Measurements from ENCODE around the gene ZBTB49. TPM values are rescaled to one million over a fixed set of nuclear protein-coding genes. Genes with fewer than 3 reads are reported as not detected.
A peak's percentile ranks its signal among the peaks of the same experiment; 100 is the strongest.

The ZBTB49 gene
- total and polyA plus RNA-seq, 7 donors, result 0.69 to 6.2 (median 4.1) TPM

DNA sequence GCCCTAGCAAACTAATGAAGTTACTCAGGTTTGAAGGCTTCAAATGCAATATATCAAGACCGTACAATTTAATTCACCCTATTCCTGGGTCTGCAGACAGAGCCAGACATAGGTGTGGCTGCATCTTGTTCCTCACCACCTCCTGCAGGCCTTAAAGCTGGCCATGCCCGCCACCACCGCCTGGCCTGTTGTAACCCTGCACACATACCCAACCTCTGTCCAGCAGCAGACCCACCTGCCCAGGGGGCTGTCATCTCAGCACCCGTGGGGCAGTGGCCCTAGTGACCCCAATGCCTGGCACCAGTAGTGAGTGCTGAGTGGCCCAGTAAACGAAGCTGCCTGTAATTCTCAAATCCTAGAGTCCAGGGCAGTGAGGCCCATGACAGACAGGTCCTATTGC, 40.7 kb downstream of the ZBTB49 start:
- Histone ChIP-seq H3K36me3 (no peaks in the 10 kb centered on the region), H3K27me3 (no peaks in the 10 kb centered on the region), H3K27ac (no peak overlapping the region), H3K9me3 (no peaks in the 10 kb centered on the region), H3K4me1 (no peaks in the 10 kb centered on the region), H3K4me3 (no peak overlapping the region)
- 87 to 88% methylated on average over 5 of the region's 5 CpGs for WGBS, 2 donors
- TF ChIP-seq POLR2A (IDR thresholded peaks at IDR 0.05), result no peak
- no peak for TF ChIP-seq POLR2AphosphoS5 (IDR thresholded peaks at IDR 0.05)
- TF ChIP-seq EP300 (IDR thresholded peaks at IDR 0.05), result no peak
- TF ChIP-seq, protein P1, sequence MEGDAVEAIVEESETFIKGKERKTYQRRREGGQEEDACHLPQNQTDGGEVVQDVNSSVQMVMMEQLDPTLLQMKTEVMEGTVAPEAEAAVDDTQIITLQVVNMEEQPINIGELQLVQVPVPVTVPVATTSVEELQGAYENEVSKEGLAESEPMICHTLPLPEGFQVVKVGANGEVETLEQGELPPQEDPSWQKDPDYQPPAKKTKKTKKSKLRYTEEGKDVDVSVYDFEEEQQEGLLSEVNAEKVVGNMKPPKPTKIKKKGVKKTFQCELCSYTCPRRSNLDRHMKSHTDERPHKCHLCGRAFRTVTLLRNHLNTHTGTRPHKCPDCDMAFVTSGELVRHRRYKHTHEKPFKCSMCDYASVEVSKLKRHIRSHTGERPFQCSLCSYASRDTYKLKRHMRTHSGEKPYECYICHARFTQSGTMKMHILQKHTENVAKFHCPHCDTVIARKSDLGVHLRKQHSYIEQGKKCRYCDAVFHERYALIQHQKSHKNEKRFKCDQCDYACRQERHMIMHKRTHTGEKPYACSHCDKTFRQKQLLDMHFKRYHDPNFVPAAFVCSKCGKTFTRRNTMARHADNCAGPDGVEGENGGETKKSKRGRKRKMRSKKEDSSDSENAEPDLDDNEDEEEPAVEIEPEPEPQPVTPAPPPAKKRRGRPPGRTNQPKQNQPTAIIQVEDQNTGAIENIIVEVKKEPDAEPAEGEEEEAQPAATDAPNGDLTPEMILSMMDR (IDR thresholded peaks at IDR 0.05), result no peak
- intact Hi-C loops (cut with DNase I), result no loop called here
- peak; percentile 48 for DNase-seq

DNA sequence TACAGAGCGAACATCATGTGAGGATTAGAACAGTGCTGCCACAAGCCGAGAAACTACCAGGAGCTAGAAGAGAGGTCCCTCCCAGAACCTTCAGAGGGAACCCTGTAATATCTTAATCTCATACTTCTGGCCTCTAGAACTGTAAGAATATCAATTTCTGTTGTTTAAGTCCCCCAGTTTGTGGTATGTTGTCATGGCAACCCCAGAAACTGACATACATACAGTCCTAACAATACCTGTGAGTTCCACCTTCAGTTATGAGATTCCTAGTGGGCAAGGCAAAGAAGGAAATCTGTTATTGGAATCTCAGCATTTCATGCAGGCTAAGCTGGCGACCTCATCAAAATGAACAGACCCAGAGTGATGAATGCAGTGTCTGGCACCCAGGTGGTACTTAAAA, 42.5 kb downstream of the ZBTB49 start:
- no peaks in the 10 kb centered on the region for H3K9me3 ChIP-seq
- no peak overlapping the region for H3K27ac ChIP-seq
- DNase-seq, result no peak
- no peaks in the 10 kb centered on the region for H3K36me3 ChIP-seq
- intact Hi-C loops (cut with DNase I), result no loop called here
- 86 to 91% methylated on average over 3 of the region's 3 CpGs for WGBS, 2 donors
- no peaks in the 10 kb centered on the region for H3K4me1 ChIP-seq
- TF ChIP-seq, protein P1 (IDR thresholded peaks at IDR 0.05), result no peak
- no peak for TF ChIP-seq EP300 (IDR thresholded peaks at IDR 0.05)
- no peak for TF ChIP-seq POLR2A (IDR thresholded peaks at IDR 0.05)
- no peak for TF ChIP-seq POLR2AphosphoS5 (IDR thresholded peaks at IDR 0.05)
- H3K4me3 ChIP-seq, result no peak overlapping the region
- H3K27me3 ChIP-seq, result no peaks in the 10 kb centered on the region

DNA sequence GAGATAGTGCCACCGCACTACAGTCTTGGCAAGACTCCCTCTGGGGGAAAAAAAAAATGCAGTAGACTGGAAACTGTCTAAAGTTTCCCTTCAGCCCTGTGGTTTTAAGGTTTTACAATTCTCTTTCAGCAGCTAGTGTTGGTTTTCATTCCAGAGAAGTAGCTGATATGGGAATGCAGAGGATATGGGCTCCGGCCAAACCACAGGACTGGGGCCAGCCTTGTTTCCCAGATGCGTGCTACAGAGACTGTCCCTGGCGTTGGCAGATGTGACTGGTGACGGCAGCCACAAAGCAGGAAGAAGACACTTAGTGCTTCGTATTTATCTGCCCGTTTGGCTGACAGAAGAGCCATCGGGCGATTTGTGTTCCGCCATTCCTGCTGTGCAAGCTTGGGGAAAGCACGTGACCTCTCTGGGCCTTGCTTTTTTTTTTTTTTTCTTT, 43.2 kb downstream of the ZBTB49 start:
- TF ChIP-seq EP300 (IDR thresholded peaks at IDR 0.05) (no peak), POLR2AphosphoS5 (IDR thresholded peaks at IDR 0.05) (no peak), POLR2A (IDR thresholded peaks at IDR 0.05) (no peak)
- TF ChIP-seq, protein P1 (IDR thresholded peaks at IDR 0.05), result no peak
- Histone ChIP-seq H3K9me3 (no peaks in the 10 kb centered on the region), H3K4me1 (no peaks in the 10 kb centered on the region), H3K4me3 (no peak overlapping the region), H3K27ac (no peak overlapping the region), H3K27me3 (no peaks in the 10 kb centered on the region), H3K36me3 (no peaks in the 10 kb centered on the region)
- 57 to 60% methylated on average over 11 of the region's 11 CpGs for WGBS, 2 donors
- intact Hi-C loops (cut with DNase I), result no loop called here
- peak; percentile 60 for DNase-seq

DNA sequence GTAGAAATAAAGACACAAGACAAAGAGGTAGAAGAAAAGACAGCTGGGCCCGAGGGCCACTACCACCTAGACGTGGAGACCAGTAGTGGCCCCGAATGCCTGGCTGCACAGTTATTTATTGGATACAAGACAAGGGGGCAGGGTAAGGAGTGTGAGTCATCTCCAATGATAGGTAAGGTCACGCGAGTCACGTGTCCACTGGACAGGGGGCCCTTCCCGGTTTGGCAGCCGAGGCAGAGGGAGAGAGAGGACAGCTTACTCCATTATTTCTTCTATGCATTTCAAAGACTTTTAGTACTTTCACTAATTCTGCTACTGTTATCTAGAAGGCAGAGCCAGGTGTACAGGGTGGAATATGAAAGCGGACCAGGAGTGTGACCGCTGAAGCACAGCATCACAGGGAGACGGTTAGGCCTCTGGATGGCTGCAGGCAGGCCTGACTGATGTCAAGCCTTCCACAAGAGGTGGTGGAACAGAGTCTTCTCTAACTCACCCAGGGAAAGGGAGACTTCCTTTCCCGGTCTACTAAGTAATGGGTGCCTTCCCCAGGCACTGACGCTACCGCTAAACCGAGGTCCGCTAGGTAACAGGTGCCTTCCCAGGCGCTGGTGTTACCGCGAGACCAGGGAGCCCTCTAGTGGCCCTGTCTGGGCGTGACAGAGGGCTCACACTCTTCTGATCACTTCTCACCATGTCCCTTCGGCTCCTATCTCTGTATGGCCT, 44.9 kb downstream of the ZBTB49 start:
- H3K36me3 ChIP-seq, result no peaks in the 10 kb centered on the region
- no peaks in the 10 kb centered on the region for H3K4me1 ChIP-seq
- 43 to 53% methylated on average over 21 of the region's 21 CpGs for WGBS, 2 donors
- TF ChIP-seq POLR2AphosphoS5 (IDR thresholded peaks at IDR 0.05), result no peak
- TF ChIP-seq POLR2A (IDR thresholded peaks at IDR 0.05), result no peak
- no peak for TF ChIP-seq EP300 (IDR thresholded peaks at IDR 0.05)
- TF ChIP-seq, protein P1 (IDR thresholded peaks at IDR 0.05), result peak; percentile 14 to 56 (median 40)
- no peak overlapping the region for H3K4me3 ChIP-seq
- DNase-seq, result peak; percentile 32
- H3K27ac ChIP-seq, result no peak overlapping the region
- no peaks in the 10 kb centered on the region for H3K9me3 ChIP-seq
- intact Hi-C loops (cut with DNase I), result loop anchor here (5.0 kb wide), 1 partner anchor 83 kb away; no protein-coding TSS in a partner anchor
- no peaks in the 10 kb centered on the region for H3K27me3 ChIP-seq

All from sigmoid colon (tissue), 7 donors.